Renal pelvis (tissue), 4 donors: ENCODE results near the gene ESPN. TPM values are rescaled to one million over a fixed set of nuclear protein-coding genes. Genes with fewer than 3 reads are reported as not detected.

Experiments used
- DNase-seq: peaks from one replicate; pipeline ENCODE4 v3.0.0-alpha.2; 2013
- polyA plus RNA-seq, 3 donors: library from polyadenylated mRNA; unstranded; fragments of 120-200 nt; gene quantifications; one replicate each; pipeline ENCODE4 v1.2.1, GENCODE V29; 2013; ENCODE audit not compliant: insufficient read length in 3 of 3

Gene ESPN
- polyA plus RNA-seq, 3 donors, result 19.6 to 21.5 (median 21.5) TPM

GRCh38 chr1:6409053-6409452, 15.5 kb upstream of the ESPN start:
- DNase-seq, result no peak

GRCh38 chr1:6409733-6410132, 14.8 kb upstream of the ESPN start:
- no peak for DNase-seq

- no peak for DNase-seq
These were observed 14.2 kb upstream of the ESPN start for GRCh38 chr1:6410248-6410893.

GRCh38 chr1:6412896-6413295, 11.7 kb upstream of the ESPN start:
- no peak for DNase-seq

- no peak for DNase-seq
These were observed 10.1 kb upstream of the ESPN start for GRCh38 chr1:6414443-6414844.

GRCh38 chr1:6414881-6415626, 9.5 kb upstream of the ESPN start:
- no peak for DNase-seq

GRCh38 chr1:6416295-6416656, 8.3 kb upstream of the ESPN start:
- no peak for DNase-seq

- DNase-seq, result no peak
These were observed 7.7 kb upstream of the ESPN start for GRCh38 chr1:6416906-6417305.

- no peak for DNase-seq
These were observed 6.5 kb upstream of the ESPN start for GRCh38 chr1:6417961-6418667.

- DNase-seq, result no peak
These were observed 5.7 kb upstream of the ESPN start for GRCh38 chr1:6418668-6419396.

GRCh38 chr1:6419397-6419803, 5.2 kb upstream of the ESPN start:
- DNase-seq, result no peak

GRCh38 chr1:6419804-6420453, 4.6 kb upstream of the ESPN start, which contains the start of gene HES2:
TSS of gene HES2 (minus strand) at chr1:6419919. CDS start at chr1:6419820, 99 bp downstream.
- no peak for DNase-seq

- DNase-seq, result no peak
These were observed 4.0 kb upstream of the ESPN start for GRCh38 chr1:6420454-6421042.

- no peak for DNase-seq
These were observed 3.3 kb upstream of the ESPN start for GRCh38 chr1:6421266-6421665.

- no peak for DNase-seq
These were observed 1.1 kb upstream of the ESPN start for GRCh38 chr1:6423321-6423999.

GRCh38 chr1:6424000-6424565, 493 bp upstream of the ESPN start:
- DNase-seq, result no peak

GRCh38 chr1:6425658-6426057, 1.1 kb downstream of the ESPN start:
- DNase-seq, result no peak

- DNase-seq, result no peak
These were observed 1.8 kb downstream of the ESPN start for GRCh38 chr1:6426277-6426971.

- no peak for DNase-seq
These were observed 2.4 kb downstream of the ESPN start for GRCh38 chr1:6426972-6427350.
